ENCODE results near the gene ABR. TPM values are rescaled to one million over a fixed set of nuclear protein-coding genes. Genes with fewer than 3 reads are reported as not detected.

The ABR gene
- total RNA-seq, 1 donor from 2014 or later: 70.9 TPM

DNA sequence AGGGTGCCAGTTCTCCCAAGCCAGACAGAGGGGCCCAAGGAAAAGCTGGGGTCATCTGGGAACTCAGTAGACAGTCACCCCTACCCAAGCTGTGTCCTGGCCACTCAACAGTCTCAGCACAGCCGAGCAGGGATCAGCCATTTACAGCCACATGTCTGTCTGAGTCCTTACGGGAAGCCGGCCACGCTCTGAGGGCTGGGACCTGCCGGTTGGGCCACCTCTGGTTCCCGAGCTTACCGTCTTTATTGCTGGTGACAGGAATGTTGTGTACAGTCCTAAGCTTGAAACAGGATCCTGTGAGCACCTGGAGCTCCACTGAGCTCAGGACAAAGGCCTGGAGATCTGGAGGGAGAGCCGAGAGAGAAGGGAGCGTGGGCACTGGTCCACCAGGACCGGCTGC lies 123.0 kb downstream of the ABR start:
- no peak for FAIRE-seq
- Histone ChIP-seq H3K4me1 (ENCODE audit: insufficient read depth, low read length) (peaks cover 6% of the 10 kb centered on the region), H3K4me2 (ENCODE audit: low read length) (no peak overlapping the region), H3K27ac (ENCODE audit: low read depth, low read length) (no peak overlapping the region), H3K9me3 (ENCODE audit: insufficient read depth, low read depth, low read length) (no peaks in the 10 kb centered on the region), H3K79me2 (ENCODE audit: insufficient read depth, low read length) (no peaks in the 10 kb centered on the region), H3K9ac (ENCODE audit: low read length) (no peak overlapping the region), H4K20me1 (ENCODE audit: insufficient read depth, low read length) (peaks cover 52% of the 10 kb centered on the region), H2AFZ (ENCODE audit: low read depth, low read length) (no peak overlapping the region), H3K4me3 (ENCODE audit: insufficient read depth, low read depth, low read length) (no peak overlapping the region), H3K27me3 (ENCODE audit: insufficient read depth, low read length) (no peaks in the 10 kb centered on the region), H3K36me3 (ENCODE audit: insufficient read depth, low read length) (peaks cover 25% of the 10 kb centered on the region)
- Mint-ChIP-seq H3K27me3 (ENCODE audit: low read depth, unreplicated experiment) (no peaks in the 10 kb centered on the region), H3K4me3 (ENCODE audit: unreplicated experiment) (no peak overlapping the region), H3K9me3 (ENCODE audit: unreplicated experiment) (no peaks in the 10 kb centered on the region), H3K27ac (ENCODE audit: unreplicated experiment) (no peak overlapping the region), H3K36me3 (ENCODE audit: low read depth, unreplicated experiment) (peaks cover 27% of the 10 kb centered on the region), H3K4me1 (ENCODE audit: low read depth, unreplicated experiment) (peaks cover 4% of the 10 kb centered on the region)
- TF ChIP-seq EZH2 (IDR thresholded peaks at IDR 0.05; ENCODE audit: insufficient read depth, low read length): no peak
- TF ChIP-seq, protein P1, sequence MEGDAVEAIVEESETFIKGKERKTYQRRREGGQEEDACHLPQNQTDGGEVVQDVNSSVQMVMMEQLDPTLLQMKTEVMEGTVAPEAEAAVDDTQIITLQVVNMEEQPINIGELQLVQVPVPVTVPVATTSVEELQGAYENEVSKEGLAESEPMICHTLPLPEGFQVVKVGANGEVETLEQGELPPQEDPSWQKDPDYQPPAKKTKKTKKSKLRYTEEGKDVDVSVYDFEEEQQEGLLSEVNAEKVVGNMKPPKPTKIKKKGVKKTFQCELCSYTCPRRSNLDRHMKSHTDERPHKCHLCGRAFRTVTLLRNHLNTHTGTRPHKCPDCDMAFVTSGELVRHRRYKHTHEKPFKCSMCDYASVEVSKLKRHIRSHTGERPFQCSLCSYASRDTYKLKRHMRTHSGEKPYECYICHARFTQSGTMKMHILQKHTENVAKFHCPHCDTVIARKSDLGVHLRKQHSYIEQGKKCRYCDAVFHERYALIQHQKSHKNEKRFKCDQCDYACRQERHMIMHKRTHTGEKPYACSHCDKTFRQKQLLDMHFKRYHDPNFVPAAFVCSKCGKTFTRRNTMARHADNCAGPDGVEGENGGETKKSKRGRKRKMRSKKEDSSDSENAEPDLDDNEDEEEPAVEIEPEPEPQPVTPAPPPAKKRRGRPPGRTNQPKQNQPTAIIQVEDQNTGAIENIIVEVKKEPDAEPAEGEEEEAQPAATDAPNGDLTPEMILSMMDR (IDR thresholded peaks at IDR 0.05; ENCODE audit: insufficient read depth, low read depth, low read length): no peak
- DNase-seq (ENCODE audit: low read depth): no peak

GRCh38 chr17:1055751-1056645 lies 123.8 kb downstream of the ABR start:
- H3K36me3 Mint-ChIP-seq (ENCODE audit: low read depth, unreplicated experiment): peaks cover 24% of the 10 kb centered on the region
- Histone ChIP-seq H3K9ac (ENCODE audit: low read length) (no peak overlapping the region), H4K20me1 (ENCODE audit: insufficient read depth, low read length) (peaks cover 45% of the 10 kb centered on the region), H3K79me2 (ENCODE audit: insufficient read depth, low read length) (no peaks in the 10 kb centered on the region), H3K27me3 (ENCODE audit: insufficient read depth, low read length) (no peaks in the 10 kb centered on the region), H3K4me3 (ENCODE audit: insufficient read depth, low read depth, low read length) (no peak overlapping the region), H3K36me3 (ENCODE audit: insufficient read depth, low read length) (peaks cover 25% of the 10 kb centered on the region), H2AFZ (ENCODE audit: low read depth, low read length) (no peak overlapping the region), H3K27ac (ENCODE audit: low read depth, low read length) (no peak overlapping the region), H3K4me2 (ENCODE audit: low read length) (no peak overlapping the region), H3K4me1 (ENCODE audit: insufficient read depth, low read length) (peaks cover 3% of the 10 kb centered on the region), H3K9me3 (ENCODE audit: insufficient read depth, low read depth, low read length) (no peaks in the 10 kb centered on the region)
- TF ChIP-seq, protein P1 (IDR thresholded peaks at IDR 0.05; ENCODE audit: insufficient read depth, low read depth, low read length): peak; percentile 55
- TF ChIP-seq EZH2 (IDR thresholded peaks at IDR 0.05; ENCODE audit: insufficient read depth, low read length): no peak
- peak overlapping the region; percentile 5 for H3K4me3 Mint-ChIP-seq (ENCODE audit: unreplicated experiment)
- H3K27me3 Mint-ChIP-seq (ENCODE audit: low read depth, unreplicated experiment): no peaks in the 10 kb centered on the region
- peak; percentile 15 for DNase-seq (ENCODE audit: low read depth)
- peaks cover 2% of the 10 kb centered on the region for H3K4me1 Mint-ChIP-seq (ENCODE audit: low read depth, unreplicated experiment)
- H3K9me3 Mint-ChIP-seq (ENCODE audit: unreplicated experiment): no peaks in the 10 kb centered on the region
- FAIRE-seq: no peak
- no peak overlapping the region for H3K27ac Mint-ChIP-seq (ENCODE audit: unreplicated experiment)

DNA sequence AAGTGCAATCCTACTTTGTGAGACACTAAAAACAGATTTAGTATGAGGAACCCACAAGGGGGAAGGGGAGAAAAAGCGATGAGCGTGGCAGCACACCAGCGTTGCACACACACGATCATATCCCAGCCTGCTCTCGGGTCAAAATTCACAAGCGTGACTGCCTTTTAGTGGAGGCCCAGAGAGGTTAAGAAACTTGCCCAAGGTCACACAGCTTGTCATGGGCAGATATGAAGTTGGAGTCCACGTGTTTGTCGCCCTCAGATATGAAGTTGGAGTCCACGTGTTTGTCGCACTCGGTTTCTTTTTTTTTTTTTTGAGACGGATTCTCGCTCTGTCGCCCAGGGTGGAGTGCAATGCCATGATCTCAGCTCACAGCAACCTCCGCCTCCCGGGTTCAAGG lies 124.5 kb downstream of the ABR start:
- Mint-ChIP-seq H3K4me1 (ENCODE audit: low read depth, unreplicated experiment) (no peaks in the 10 kb centered on the region), H3K36me3 (ENCODE audit: low read depth, unreplicated experiment) (peaks cover 22% of the 10 kb centered on the region), H3K9me3 (ENCODE audit: unreplicated experiment) (no peaks in the 10 kb centered on the region), H3K27ac (ENCODE audit: unreplicated experiment) (no peak overlapping the region), H3K27me3 (ENCODE audit: low read depth, unreplicated experiment) (no peaks in the 10 kb centered on the region), H3K4me3 (ENCODE audit: unreplicated experiment) (no peak overlapping the region)
- Histone ChIP-seq H3K4me3 (ENCODE audit: insufficient read depth, low read depth, low read length) (no peak overlapping the region), H3K79me2 (ENCODE audit: insufficient read depth, low read length) (no peaks in the 10 kb centered on the region), H3K9me3 (ENCODE audit: insufficient read depth, low read depth, low read length) (no peaks in the 10 kb centered on the region), H3K27me3 (ENCODE audit: insufficient read depth, low read length) (no peaks in the 10 kb centered on the region), H4K20me1 (ENCODE audit: insufficient read depth, low read length) (peaks cover 42% of the 10 kb centered on the region), H3K4me1 (ENCODE audit: insufficient read depth, low read length) (no peaks in the 10 kb centered on the region), H3K4me2 (ENCODE audit: low read length) (no peak overlapping the region), H2AFZ (ENCODE audit: low read depth, low read length) (no peak overlapping the region), H3K36me3 (ENCODE audit: insufficient read depth, low read length) (peaks cover 25% of the 10 kb centered on the region), H3K9ac (ENCODE audit: low read length) (no peak overlapping the region), H3K27ac (ENCODE audit: low read depth, low read length) (no peak overlapping the region)
- TF ChIP-seq, protein P1 (IDR thresholded peaks at IDR 0.05; ENCODE audit: insufficient read depth, low read depth, low read length): no peak
- no peak for TF ChIP-seq EZH2 (IDR thresholded peaks at IDR 0.05; ENCODE audit: insufficient read depth, low read length)
- no peak for FAIRE-seq
- no peak for DNase-seq (ENCODE audit: low read depth)

All from astrocyte (in vitro differentiated cells and primary cell).